GM21528 (cell line): ENCODE results near the gene PTPA.

Source experiments
- ATAC-seq: cut with Tn5 transposase; IDR thresholded peaks from one replicate; pipeline ENCODE4 v1.9.1; 2021; ENCODE audit warnings: mild to moderate bottlenecking, moderate library complexity; ENCODE audit not compliant: unreplicated experiment, low FRiP score

Gene PTPA

DNA sequence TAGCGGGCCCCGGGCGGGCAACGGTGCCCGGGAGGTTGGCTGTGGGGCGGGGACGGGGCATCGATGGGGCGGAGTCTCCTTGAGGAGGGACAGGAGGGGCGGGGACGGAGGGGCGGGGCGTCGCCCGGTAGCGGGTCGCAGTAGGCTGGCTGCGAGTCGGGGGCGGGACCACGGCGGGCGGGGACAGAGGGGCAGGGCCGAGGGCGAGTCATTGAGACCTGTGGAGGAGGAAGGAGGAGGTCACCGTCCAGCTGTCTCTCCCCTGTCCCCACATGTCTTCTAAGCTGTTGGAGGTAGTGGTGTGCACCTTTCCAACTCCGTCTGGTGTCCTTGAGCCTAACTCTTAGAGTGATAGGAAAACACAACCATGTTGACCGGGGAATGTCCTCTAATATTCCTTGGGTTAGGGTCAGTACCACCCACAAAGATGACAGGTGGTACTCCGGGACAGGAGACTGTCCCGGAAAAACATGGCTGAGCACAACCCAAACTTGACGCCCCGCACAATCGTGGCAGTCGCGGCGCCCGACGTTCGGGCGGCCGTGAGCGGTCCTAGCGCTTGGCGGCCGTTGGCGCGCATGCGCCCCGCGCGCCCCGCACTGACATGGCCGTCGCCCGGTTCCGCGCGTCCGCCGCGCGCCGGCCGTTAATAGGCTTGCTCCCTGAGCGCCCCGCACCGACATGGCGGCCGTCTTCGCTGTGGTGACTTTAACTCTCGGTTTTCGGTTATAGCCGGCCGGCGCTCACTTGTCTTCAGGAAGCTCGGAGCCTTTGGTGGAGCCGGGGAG, at the start of gene PTPA, which contains the start of gene CRAT:
TSS of gene PTPA (plus strand) at position 676 of the 788 bp plus-strand sequence. CDS start 186 bp downstream, outside the sequence.
TSS of gene CRAT (minus strand) at position 54 of the 788 bp plus-strand sequence. CDS start 284 bp downstream, outside the sequence.
- peak; percentile 87 for ATAC-seq

DNA sequence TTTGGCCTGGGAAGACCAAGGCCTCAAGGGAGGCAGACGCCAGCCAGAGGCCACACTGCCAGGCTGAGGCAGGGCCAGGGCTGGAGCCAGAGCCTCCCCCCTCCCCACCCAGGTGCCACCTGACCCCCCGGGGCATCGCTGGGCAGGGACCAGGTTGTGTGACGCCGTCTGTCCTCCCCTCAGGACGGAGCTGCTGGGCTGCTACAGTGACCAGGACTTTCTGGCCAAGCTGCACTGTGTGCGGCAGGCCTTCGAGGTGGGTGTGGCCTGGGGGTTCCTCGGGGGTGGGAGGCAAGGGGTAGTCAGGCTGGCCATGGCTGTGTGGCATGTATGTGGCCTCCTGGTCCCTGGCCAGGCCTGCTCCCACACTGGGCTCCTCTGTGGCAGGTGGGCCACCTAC, 48.2 kb upstream of the PTPA start:
- no peak for ATAC-seq

DNA sequence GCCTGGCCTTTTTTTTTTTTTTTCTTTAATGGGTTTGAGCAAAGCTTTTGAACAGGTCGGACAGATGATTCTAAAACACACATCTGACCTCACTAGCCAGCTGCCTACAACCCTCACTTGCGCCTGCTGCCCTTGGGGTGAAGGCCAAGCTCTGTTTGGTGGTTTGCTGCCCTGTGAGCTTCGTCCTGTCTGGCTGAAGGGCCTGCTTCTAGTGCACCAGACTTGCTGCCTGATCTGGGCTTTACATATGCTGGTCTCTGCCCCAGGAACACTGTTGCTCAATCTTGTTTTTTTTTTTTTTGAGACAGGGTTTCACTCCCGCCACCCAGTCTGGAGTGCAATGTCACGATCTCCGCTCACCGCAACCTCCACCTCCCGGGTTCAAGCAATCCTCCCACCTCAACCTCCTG, 46.7 kb upstream of the PTPA start:
- ATAC-seq: no peak

DNA sequence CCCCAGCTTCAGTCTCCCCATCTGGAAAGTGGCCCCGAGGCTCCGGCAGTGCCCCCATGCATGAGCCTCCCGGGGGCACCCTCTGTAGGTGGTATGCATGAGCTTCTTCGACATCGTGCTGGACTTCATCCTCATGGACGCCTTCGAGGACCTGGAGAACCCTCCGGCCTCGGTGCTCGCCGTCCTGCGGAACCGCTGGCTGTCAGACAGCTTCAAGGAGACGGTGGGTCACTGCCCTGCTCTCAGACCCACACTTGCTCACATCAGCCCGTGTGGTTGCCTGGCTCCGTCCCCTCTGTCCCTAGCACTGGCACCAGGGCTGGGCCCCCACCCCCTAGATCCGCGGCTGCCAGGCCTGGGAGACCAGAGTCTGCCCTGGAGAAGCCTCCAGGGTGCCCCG, 43.1 kb upstream of the PTPA start:
- ATAC-seq: no peak

DNA sequence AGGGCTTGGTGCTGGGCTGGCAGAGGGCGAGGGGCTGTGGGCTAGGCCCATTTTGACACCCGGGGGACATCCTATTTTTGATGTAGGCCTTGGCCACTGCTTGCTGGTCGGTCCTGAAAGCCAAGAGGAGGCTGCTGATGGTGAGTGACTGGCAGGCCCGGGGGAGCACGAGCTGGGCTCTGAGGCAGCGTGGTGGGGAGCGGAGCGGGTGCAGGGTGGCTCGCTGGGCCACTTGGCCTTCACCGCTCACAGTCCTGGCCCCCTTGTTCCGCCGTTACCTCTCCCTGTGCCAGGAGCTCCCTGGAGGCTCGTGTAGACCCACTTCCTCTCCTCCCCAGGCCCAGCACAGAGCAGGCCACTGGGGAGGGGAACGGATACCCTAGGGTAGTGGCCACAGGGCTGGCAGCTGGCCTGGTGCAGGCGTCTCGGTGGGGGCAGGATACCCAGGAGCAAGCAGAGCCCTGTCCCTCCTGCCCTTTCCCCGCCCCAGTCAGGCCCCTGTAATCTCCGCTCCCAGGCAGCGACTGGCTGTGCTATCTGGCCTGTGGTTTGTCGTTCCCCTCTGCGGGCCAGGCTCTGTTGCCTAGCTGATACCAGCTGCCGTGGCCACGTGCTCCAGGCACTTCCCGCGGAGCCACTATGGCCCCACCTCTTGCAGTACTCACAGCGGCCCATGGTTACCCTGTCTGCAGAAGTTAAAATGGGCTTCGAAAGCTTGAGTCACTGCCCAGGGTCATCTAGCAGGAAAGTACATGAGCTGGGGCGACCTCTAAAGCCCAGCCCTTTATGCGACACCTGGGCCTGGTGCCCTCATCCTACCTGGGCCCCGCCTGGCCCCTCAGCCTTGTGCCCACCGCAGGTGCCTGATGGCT, 42.0 kb upstream of the PTPA start:
- no peak for ATAC-seq

DNA sequence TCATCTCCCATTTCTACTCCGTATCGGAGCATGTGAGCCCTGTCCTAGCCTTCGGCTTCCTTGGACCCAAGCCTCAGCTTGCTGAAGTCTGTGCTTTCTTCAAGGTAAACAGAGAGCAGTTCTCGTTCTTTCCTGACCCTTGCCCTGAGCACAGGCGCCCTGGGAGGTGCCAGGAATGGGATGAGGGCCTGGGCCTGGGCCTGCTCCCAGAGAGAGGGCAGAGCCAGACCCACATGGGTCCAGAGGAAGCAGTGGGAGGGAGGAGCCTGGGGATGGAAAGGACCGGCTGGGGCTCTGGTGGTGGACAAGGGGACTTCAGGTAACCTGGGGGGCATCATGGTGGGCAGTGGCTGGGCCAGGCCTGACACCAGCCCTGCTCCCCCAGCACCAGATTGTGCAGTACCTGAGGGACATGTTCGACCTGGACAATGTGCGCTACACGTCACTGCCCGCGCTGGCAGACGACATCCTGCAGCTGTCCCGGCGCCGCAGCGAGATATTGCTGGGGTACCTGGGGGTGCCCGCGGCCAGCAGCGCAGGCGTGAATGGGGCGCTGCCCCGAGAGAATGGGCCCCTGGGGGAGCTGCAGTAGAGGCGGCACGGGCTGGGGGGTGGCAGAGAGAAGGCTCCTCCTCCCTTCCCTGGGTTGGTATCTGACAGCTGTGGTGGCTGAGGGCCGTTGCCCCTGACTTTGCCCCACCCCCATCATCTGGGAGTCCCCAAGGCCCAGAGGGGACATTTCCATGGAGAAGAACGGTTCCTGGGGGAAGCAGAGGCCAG, 41.2 kb upstream of the PTPA start:
- ATAC-seq: no peak

DNA sequence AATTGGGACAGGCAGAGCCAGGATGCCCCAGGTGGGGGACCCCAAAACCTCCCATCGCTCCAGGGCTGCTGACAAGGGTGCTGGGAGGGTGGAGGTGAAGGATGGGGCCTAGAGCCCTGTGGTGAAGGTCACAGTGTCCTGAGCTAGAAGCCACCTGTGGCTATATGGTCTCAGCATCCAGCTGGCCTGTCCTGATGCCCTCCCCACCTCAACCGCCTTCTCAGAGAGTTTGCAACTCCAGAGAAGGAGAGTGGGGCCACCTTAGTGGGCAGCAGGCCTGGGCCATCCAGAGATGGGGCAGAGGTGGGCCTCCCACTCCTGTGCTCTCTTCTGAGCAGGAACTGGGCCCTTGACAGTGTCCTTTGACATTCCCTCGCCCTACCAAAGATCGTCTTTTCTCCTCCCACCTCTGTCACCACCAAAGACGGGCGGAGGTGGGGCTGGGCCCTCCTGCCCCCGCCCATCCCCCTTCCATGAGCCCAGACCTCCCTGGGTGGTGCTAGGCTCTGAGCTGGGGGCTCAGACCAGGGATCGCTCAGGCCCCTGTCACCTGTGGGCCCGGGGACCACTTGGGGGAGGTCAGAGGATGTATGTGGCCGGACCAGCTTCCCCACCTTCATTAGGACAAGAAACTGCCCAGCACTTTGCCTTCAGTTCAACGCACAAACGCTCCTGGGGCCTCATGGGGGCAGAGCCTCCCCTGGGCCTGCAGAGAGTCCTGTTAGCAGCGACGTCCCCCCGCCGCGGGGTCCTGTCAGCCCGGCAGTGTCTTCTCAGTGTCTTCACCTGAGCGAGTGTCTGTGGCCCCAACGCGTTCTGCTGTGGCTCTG, 40.3 kb upstream of the PTPA start:
- no peak for ATAC-seq

DNA sequence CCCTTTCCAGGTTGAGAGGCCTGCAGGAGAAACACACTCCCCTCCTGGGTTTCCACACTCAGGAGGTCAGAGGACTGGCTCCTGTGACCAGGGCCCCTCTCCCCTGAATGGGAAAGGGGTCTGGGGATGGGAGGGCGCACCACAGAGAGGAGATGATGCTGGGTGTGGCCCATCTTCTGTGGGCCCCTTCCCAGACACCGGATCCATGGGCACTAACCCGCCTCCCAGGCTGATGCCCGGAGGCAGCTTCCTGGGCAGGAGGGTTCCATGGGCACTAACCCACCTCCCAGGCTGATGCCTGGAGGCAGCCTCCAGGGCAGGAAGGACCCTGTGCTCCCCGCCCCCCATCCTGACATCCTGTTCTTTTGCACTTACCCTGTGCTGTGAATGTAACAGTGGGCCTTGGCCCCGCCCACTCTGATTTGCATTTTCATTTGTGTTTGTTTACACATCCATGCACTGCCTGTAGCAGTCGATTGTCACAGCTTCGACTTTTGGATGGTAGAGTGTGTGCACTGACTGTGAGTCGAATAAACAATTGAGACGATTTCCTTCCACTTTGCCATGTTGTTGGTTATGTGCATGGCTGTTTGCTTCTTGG, 39.6 kb upstream of the PTPA start:
- ATAC-seq: no peak

DNA sequence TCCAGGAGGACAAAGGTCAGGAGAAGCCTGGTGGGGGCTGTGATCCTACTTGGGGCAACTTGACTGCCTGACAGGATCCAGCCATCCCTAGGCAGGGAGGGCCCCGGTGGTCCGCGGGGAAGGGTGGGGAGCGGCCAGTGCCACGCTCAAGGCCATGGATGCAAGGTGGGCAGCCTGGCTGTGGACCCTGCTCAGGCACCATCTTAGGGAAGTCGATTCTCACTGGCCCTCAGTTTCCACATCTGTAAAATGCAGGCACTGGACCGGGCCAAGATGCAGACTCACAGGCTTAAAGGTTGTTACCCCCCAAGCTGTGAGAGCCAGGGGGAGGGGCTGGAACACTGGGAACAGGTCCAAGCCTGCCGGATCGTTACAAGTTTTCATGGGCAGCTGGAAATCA, 39.0 kb upstream of the PTPA start:
- no peak for ATAC-seq

DNA sequence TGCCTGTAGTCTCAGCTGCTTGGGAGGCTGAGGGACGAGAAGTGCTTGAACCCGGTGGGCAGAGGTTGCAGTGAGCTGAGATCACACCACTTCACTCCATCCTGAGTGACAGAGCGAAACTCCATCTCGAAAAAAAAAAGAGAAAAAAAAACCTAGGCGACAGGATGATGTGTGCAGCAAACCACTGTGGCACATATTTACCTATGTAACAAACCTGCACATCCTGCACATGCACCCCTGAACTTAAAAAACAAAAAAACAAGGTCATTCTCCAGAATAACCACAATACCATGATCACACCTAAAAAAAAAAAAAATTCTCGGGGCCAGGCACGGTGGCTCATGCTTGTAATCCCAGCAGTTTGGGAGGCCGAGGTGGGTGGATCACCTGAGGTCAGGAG, 37.8 kb upstream of the PTPA start:
- ATAC-seq: no peak

DNA sequence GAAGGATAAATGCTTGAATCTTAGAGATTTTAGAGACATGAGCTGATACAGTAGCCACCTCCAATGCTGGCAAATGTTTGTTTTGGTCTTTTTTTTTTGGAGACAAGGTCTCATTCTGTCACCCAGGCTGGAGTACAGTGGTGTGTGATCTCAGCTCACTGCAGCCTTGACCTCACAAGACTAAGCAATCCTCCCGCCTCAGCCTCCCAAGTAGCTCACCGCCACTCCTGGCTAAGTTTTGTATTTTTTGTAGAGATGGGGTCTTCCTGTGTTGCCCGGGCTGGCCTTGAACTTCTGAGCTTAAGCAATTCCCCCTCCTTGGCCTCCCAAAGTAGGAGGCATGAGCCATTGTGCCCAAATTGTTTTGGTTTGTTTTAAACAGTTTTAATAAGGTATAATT, 37.1 kb upstream of the PTPA start:
- ATAC-seq: no peak

DNA sequence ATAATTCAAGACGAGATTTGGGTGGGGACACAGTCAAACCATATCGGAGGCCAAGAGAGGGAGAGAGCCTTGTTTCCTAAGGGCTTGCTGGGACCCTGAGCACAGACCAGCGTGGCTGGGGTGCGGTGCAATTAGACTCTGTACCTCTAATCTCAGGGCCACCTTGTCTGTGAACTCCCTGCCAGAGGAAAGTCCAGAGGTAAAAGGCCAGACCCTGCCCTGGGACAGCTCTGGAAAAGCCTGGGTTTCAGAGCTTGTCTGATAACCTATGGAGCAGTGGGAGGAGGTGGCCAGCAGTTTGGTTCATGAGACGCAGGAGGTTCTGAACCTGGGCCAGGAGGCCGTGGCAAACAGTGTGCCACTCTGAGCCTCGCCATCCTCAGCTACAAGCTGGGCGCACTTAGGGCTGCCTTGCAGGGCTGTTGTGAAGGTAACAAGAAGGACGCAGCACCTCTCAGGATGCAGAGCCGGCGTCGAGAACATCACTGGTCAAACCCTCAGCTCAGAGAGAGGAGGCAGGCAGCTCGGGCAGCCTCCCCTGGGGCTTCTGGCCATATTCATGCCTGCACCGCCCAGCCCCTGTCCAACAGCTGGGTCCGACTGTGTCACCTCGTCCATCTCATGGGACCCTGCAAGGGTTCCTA, 35.1 kb upstream of the PTPA start:
- ATAC-seq: no peak

DNA sequence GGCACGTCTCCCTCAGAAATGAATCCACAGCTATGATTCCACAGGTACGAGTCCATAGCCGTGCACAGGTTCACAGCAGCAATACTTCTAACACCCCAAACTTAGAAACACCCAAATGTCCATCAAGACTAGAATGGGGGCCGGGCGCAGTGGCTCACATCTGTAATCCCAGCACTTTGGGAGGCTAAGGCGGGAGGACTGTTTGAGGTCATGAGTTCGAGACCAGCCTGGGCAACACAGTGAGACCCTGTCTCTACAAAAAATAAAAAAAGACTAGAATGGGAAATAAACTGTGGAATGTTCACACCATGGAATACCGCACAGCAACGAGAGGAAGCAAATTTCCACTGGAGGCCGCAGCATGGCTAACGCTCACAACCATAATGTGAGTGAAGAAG, 34.6 kb upstream of the PTPA start:
- ATAC-seq: no peak

DNA sequence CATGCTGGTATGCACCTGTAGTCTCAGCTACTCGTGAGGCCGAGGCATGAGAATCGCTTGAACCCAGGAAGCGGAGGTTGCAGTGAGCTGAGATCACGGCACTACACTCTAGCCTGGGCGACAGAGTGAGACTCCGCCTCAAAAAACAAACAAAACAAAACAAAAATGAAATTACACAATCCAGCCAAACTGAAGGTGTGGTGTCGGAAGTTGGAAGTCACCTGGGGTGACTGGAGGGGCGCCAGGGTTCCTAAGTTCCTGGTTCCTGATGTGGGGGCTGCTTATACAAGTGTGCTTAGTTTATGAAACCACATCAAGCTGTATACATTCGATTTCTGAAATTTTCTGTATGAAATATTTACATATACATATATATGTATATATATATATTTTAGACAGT, 34.0 kb upstream of the PTPA start:
- no peak for ATAC-seq

DNA sequence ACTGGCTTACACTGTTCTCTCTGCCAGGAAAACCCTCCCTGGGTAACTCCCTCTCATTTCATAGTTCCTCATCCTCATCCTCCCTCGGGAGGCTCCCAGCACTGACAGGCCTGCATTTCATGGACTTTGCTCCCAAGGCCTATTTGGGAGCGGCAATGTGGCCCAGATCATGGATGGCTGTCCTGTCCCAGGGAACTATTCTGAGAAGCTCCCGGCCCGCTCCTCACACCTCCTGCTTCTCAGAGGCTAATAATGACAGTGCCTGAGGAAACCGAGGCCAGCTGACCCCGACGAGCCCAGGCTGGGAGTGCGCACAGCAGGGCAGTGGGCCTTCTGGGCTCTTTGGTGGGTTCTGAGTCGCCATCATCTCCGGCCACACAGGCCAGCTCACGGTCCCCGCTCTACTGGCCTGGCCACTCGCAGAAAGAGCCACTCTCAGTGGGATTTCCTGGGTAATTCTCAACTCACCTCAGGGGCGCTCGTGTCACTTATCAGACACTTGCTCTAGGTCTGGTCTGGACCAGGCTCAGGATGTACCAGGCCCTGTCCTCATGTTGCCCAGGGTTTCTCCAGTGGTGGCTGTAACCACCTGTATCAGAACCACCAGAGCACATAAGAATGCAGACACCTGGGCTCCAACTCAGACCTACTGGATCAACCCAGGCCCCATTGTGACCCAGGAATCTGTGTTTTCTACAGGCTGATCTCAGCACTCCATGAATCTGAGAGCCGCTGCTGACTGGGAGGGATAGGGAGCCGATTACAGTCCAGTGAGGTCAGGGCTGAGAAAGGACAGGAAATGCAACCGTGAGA, 32.3 kb upstream of the PTPA start:
- ATAC-seq: no peak

DNA sequence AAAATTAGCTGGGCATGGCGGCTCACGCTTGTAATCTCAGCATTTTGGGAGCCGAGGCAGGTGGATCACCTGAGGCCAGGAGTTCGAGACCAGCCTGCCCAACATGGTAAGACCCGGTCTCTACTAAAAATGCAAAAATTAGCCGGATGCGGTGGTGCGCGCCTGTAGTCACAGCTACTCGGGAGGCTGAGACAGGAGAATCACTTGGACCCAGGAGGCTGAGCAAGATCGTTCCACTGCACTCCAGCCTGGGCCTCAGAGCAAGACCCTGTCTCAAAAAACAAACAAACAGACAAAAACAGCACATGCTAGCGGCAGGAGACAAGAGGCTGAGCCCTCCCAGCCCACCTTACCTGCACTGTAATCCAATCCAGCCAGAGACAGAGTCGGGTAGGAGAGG, 31.4 kb upstream of the PTPA start:
- no peak for ATAC-seq

DNA sequence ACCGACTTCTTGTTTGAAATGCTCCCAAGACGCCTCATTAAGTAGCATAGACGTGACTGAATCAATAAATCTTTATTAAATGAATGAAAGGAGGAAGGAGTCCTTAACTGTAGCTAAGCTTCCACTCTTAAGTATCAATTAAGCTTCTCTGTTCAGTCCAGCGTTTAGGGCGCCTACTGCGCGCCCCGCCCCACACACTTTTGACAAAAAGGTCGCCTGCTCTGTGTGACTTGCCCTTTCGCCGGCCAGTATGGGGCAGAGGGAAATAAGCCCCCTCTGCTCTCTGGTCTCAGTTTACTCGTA, 31.0 kb upstream of the PTPA start:
- ATAC-seq: peak; percentile 1

DNA sequence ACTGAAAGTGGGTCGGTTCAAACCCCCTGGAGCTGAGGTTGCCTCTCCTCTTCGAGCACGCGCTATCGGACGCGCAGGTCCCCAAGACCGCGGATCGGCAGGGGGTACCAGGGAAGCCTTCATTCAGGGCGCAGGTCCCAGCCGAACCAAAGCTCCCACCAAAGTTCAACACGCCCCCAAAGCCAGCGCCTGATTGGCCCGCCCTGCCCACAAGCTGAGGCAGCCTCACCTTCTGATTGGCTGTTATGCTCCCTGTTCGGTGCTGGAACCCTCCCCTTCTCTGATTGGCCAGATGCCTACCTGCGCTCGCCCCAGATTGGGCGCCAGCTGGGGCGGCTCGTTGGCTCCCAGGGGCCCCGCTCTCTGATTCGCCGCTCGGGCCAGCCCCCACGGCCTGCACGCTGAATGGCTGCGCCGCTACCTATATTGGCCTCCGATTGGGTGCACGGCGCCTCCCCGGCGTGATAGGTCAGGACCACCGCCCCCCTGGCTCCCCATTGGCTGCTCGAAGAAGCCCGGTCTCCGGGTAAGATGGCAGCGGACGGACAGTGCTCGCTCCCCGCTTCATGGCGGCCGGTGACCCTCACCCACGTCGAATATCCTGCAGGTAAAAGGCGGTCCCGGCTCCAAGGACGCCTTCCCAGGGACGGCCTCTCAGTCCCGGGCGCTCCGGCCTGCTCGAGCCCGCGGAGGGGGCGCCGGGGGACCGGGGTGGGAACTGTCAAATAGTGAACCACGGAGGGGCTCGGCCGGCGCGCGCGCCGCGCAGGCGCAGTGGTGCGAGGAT, 30.4 kb upstream of the PTPA start, which contains the start of gene DOLPP1:
TSS of gene DOLPP1 (plus strand) at position 511 of the 787 bp plus-strand sequence. CDS start at position 532, 21 bp downstream.
- ATAC-seq: peak; percentile 91
